Muscle of arm (tissue), 12 donors: Measurements from ENCODE around the gene TPRN. TPM values are rescaled to one million over a fixed set of nuclear protein-coding genes. Genes with fewer than 3 reads are reported as not detected.

ENCODE experiments used
- DNase-seq: peaks from one replicate; pipeline ENCODE4 v3.0.0-alpha.2; 2013
- polyA plus RNA-seq, 12 donors: library from polyadenylated mRNA; unstranded; fragments of 120-200 nt; gene quantifications; one replicate each; pipeline ENCODE4 v1.2.1, GENCODE V29; 2013; ENCODE audit not compliant: insufficient read length in 12 of 12

TPRN gene
- polyA plus RNA-seq, 12 donors, result 4.2 to 10.4 (median 7.9) TPM; not detected in 1

DNA sequence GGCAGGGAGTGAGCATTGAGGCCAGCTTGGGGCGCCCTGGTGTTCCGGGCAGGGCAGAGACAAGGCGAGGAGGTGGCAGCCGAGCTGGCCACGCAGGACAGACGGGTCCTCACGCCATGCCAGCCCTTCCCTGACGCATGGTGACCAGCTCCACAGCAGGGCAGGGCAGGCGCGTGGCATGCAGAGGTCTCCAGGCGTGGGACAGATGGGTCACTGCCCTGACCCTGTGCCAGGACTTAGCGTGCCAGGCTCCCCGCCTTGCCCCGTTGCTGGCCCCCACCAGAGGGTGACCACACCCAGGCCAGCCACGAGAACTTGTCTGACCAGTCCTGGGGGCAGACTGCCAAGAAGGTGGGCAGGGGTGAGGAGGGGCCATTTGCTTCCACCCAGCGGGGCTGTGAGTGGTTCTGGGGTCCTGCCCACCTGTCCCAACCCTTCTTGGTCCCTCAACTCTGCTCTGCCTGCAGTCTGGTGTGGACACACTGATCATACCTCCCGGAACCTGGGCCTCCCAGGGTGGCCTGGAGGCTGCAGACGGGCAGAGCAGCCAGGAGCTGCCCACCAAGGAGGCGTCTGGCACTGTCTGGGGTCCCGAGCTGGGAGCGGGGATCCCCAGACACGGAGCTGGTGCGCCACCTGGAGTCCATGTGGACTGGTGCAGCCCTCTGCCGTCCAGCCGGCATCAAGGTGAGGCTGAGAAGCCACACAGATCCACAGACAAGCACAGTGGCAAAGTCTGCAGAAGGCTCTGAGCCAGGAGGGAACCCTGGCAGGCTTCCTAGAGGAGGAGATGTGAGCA, 26.7 kb upstream of the TPRN start, which contains the start of gene RNF224:
Gene RNF224 (plus strand): TSS at position 449 of the 799 bp plus-strand sequence. CDS start 834 bp downstream, outside the sequence.
- DNase-seq, result peak; percentile 69

DNA sequence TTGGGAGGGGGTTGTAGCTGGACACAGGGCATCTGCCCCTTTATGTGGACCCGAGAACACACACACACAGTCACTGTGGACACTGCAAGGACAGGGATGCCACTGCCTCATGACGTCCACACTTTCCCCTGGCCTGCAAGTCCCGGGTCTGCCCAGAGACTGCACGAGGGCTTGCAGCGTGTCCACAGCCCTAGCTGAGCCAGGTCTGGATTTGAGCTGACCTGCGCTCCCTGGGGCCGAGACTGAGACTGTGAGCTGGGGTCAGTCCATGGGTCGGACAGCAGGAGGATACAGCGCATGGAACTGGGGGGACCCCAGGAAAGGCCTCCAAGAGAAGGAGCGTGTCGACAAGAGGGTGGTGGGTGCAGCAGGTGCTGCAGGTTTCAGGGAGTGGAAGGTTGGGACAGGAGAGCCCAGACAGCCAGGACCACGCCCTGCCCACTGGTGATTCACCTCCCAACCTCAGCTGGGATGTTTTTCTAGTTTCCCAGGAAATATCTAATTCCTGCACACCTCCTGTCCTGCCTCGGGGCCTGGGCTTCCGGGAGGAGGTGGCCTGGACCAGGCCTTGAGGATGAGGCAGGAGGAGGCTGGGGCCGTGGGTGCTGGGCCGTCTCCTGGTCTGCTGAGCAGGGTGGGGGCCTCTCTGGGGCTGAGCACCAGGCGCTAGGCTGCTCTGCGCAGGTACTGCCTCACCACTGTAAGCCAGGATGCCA, 26.0 kb upstream of the TPRN start:
- no peak for DNase-seq

DNA sequence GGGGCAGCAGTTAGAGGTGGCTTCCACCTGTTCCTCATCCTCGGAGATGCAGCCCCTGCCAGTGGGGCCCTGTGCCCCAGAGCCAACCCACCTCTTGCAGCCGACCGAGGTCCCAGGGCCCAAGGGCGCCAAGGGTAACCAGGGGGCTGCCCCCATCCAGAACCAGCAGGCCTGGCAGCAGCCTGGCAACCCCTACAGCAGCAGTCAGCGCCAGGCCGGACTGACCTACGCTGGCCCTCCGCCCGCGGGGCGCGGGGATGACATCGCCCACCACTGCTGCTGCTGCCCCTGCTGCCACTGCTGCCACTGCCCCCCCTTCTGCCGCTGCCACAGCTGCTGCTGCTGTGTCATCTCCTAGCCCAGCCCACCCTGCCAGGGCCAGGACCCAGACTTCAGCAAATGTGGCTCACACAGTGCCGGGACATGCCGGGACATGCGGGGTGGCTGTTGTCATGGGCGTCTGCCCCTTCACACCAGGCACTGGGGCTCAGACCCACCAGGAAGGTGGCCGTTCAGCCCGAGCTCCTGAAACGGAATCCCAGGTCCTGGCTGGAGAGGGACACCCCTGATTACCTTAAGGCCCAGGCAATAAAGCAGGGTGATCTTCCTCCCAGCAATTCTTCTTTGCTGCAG, 25.3 kb upstream of the TPRN start:
- no peak for DNase-seq

DNA sequence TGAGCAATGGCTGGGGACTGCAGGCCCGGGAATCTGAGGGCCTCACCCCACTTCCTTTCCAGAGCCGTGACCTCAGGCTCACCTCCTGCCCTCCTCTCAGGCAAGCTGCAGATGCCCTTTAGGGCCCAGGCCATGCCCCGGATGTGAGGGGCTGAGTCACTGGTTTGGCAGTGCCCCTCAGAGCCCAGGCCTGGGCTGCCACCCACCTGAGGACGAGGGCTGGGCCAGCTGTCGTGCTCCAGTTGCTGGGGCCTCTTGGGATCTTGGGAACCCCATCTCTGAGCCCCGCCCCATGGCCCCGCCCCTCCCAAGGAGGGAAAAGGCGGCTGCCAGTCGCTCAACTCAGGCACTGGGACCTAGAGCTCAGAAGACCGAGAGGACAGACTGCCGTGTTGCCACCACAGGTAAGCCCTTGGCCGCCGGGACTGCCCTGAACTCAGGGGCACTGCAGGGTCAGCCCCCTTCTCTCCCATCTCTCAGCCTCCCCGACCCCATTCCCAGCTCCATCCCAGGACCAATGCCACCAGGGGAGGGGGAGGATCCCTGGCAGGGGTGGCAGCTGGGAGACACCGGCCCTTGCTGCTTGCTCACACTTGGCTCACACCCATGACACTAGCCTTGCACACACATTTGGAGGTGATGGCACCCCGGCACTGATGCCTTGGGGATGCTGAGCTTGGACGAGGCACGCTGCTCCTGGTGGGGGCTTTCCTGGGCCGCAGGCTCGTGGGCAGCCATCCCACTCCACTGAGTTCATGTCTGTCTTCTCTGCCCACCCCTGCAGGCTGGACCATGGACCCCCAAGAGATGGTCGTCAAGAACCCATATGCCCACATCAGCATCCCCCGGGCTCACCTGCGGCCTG, 24.5 kb upstream of the TPRN start, which contains the start of gene CYSRT1:
Gene CYSRT1 (plus strand): TSS at position 345 of the 865 bp plus-strand sequence. CDS start 448 bp downstream, at position 793.
- no peak for DNase-seq

- peak; percentile 96 for DNase-seq
These were observed 22.8 kb upstream of the TPRN start for GRCh38 chr9:137223078-137223970.

- no peak for DNase-seq
These were observed 21.9 kb upstream of the TPRN start, which contains the start of gene RNF208 for GRCh38 chr9:137222190-137223077. TSS of gene RNF208 (minus strand) at chr9:137222240. CDS start at chr9:137221212, 1,028 bp downstream.

DNA sequence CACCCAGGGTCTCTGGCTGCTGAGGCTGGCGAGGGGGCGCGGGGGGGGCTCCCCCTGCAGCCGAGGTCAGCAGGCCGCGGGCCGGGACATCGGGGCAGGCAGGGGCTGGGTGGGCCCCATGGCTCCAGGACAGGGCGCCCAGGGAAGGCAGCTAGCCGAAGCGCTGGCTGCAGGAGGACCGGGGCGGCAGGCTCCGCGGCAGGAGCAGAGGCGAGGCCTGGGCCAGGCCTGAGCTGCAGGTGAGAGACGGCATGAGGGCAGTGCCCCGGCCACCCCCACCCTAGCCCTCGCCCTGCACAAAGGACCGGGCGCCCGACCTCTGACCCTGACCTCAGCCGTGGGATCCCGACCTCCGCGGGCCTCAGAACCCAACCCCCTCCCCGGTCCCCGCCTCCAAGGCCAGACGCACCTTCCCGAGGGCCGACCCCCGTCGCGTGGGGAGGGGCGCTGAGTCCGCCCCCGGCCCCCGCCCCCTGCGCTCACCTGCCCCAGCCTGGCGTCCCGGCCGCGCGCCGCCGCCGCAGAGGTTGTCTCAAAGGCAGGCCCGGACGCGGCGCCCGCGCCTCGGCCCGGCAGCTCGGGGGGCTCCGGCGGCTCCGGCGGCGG, 21.1 kb upstream of the TPRN start:
- DNase-seq, result no peak

- no peak for DNase-seq
These were observed 20.6 kb upstream of the TPRN start for GRCh38 chr9:137221095-137221505.

- no peak for DNase-seq
These were observed 20.0 kb upstream of the TPRN start for GRCh38 chr9:137220317-137221094.

GRCh38 chr9:137219757-137220316, 19.3 kb upstream of the TPRN start:
- DNase-seq, result no peak

- no peak for DNase-seq
These were observed 18.3 kb upstream of the TPRN start for GRCh38 chr9:137218754-137219271.

DNA sequence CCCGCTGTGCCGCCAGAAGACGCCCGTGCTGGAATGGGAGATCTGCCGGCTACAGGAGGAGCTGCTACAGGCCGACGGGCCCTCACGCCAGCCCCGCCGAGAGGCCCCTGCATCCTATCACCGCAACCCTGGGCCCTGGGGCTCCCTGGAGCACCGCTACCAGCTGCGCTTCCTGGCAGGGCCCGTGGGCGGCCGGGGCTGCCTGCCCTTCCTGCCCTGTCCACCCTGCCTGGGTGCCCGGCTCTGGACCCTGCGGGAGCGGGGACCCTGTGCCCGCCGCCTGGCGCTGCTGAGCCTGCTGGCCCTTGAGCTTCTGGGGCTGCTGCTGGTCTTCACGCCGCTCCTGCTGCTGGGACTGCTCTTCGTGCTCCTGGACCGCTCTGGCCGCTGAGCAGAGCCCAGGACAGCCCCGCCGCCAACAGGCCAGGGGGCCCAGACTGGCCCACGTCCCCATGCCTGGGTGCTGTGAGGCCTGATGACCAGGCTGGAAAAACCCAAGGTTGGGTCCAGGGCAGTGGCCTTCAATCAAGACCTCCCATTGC, 17.7 kb upstream of the TPRN start:
- DNase-seq, result no peak

- no peak for DNase-seq
These were observed 17.0 kb upstream of the TPRN start for GRCh38 chr9:137217276-137218211.

- no peak for DNase-seq
These were observed 15.8 kb upstream of the TPRN start for GRCh38 chr9:137216188-137216965.
